ENCODE results near the gene COL24A1.
"Not testable (repeated sequence)": the region's sequence is repeated elsewhere in the genome, so short reads cannot be mapped to it uniquely, and the experiment has no call there.

Gene COL24A1

DNA sequence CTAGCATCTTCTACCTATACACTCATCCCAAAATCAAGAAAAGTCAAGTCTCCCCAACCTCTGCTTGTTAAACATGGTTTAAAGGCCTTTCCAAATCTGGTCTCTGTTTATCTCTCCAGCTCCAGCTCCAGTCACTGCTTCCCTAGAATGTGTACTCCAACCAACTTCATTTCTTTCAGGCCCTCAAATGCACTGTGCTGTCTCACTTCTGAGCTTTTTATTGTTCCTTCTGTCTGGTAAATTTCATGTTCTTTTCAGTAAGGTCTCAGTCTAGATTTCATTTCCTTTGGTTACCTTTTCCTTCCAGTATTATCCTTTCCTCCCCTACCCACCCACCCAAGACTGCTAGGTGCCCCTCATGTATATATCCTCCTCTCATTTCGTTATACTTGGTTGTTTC is 3.7 kb downstream of the COL24A1 start:
- DNase-seq (ENCODE audit: low read depth), result no peak

DNA sequence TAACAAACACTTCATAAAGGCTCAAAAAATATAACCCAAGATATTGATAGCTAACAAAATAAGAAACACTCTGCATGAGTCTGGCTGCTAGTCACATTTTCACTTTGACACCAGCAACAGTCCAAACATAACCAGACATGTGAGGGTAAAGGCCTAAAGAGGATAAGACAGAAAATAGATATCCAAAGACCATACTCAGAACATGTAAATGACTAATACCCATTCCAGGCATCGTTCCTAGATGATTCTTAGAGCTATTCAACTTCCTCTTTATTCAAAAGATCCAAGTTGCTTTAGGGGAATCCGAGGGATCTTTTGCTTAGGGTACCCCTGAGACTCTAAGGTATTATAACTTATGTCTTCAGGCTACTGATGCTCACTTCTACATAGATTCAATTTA is 5.1 kb downstream of the COL24A1 start:
- no peak for DNase-seq (ENCODE audit: low read depth)

- DNase-seq (ENCODE audit: low read depth), result no peak
Measured at GRCh38 chr1:86150553-86151055, 6.0 kb downstream of the COL24A1 start.

GRCh38 chr1:86149591-86149990 is 7.0 kb downstream of the COL24A1 start:
- DNase-seq (ENCODE audit: low read depth), result no peak

- no peak for DNase-seq (ENCODE audit: low read depth)
Measured at GRCh38 chr1:86147755-86148154, 8.8 kb downstream of the COL24A1 start.

DNA sequence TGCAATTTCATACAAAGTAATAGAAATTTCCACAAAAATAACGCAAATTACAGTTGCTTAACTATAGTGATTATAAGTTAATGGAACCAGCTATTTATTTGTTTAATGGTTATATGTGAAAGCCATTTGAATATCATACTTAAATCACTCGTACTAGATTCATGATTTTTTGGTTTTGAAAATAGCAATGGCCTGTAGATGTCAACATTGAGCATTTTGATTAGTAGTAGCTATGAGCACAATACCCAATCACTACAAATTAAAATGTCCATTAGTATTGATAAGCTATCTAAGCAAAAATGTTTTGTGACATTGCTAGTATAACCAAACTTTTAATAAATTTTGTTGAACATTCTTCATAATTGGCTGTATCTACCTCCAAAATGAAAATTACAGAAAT is 10.0 kb downstream of the COL24A1 start:
- DNase-seq (ENCODE audit: low read depth), result no peak

DNA sequence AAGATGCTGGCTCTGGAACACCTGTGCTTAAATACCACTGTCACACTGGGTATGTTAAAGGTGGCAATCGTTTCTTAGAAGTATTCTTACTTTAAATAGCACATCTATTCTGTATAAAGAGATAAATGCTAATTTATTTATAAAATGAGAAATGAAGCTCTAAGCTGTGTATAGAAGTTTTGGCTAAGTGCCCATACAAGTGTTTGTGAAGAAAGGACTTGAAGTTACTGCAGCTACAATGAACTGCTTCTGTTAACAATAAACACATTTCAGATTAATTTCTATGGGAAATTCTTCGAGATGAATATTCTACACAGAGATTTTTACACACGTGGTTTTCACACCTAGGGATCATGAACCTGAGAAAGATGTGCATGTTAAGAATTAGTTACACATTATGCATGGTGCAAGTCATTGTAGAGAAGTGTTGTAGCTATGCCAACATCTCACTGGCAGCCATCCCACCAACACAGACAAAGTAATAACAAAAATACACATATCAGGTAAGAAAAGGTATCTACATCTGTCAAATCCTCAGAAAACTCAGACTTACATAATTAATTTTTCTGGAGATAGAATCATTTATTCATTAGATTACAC is 16.2 kb downstream of the COL24A1 start:
- DNase-seq (ENCODE audit: low read depth), result no peak

- DNase-seq (ENCODE audit: low read depth), result no peak
Measured at GRCh38 chr1:86138746-86139145, 17.8 kb downstream of the COL24A1 start.

DNA sequence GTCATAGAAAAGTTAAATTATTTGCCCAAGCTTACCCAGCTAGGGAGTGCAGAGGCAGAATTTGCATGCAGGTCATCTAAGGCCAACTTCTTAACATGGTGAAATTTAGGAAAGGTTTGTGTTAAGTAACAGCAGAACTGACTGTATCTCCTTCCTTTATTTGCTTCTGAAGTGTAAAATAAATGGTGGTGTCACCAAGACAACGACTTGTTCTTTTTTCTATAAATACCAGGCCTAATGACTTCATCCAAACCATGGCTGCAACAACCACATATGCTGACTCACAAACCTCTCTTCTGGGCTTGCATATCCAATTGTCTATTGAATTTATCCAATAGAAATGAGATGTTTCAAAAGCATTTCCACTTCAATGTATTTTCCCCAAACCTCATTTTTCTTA is 19.1 kb downstream of the COL24A1 start:
- DNase-seq (ENCODE audit: low read depth), result no peak

DNA sequence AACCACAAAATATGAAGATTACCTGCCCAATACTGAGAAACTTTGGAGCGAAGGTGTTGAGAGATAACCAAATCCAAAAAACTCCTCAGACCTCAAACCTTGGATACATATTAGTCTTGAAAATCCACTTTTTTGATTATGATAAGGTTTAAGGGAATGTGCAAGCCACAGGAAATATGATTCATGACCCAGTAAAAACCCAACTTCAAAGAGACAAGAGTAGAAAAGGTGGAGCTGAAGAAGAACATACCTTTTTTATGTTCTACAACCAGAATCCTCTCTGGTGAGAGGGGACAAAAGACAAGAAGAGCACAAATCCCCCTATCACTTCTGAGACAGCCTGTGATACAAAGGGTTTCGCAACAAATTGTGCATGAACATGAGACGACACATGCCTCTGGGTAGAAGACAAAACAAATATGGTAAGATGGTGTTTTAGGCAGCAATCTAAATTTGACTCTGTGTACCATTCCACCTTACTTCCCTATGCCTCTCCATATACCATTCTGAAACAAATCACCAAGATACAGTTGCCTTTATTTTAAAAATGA is 37.3 kb downstream of the COL24A1 start:
- no peak for DNase-seq (ENCODE audit: low read depth)

GRCh38 chr1:86114816-86115400 is 41.7 kb downstream of the COL24A1 start:
- DNase-seq (ENCODE audit: low read depth), result no peak

DNA sequence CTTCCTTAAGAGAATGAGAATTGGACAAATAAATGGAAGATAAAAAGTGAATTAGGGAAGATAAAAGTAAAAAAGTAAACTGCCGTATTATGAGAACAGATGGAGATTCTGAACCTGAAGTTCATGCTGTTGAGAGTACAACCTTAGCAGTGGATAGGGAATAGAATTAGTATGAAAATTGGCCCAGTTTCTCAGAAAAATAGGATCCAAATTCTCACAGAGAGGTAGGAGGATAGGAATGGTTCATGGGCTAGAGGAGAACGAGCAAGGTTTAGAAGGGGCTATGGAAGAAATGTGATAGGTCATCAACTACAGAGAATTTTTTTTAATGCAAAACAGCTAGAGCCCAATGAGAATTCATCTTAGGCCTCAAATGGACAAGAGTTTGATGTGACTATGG is 42.3 kb downstream of the COL24A1 start:
- no peak for DNase-seq (ENCODE audit: low read depth)

DNA sequence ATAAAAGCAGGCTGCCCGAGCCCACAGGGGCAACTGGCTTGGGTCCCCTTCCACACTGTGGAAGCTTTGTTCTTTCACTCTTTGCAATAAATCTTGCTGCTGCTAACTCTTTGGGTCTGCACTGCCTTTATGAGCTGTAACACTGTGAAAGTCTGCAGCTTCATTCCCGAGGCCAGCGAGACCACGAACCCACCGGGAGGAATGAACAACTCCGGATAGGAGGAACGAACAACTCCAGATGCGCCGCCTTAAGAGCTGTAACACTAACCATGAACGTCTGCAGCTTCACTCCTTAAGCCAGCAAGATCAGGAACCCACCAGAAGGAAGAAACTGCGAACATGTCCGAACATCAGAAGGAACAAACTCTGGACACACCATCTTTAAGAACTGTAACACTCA is 45.0 kb downstream of the COL24A1 start:
- not testable (repeated sequence) for DNase-seq (ENCODE audit: low read depth)

DNA sequence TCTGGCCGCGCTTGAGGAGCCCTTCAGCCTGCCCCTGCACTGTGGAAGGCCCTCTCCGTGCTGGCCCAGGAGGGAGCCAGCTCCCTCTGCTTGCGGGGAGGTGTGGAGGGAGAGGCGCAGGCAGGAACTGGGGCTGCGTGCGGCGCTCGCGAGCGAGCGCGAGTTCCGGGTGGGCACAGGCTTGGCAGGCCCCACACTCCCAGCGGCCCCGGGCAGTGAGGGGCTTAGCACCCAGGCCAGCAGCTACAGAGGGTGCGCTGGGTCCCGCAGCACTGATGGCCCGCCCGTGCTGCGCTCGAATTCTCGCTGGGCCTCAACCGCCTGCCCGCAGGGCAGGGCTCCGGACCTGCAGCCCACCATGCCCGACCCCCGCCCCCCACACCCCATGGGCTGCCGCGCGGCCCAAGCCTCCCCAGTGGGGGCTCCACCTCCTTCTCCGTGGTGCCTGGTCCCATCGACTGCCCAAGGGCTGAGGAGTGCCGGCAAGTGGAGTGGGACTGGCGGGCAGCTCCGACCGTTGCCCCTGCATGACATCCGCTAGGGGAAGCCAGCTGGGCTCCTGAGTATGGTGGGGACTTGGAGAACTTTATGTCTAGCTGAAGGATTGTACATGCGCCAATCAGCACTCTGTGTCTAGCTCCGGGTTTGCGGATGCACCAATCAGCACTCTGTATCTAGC is 46.0 kb downstream of the COL24A1 start:
- DNase-seq (ENCODE audit: low read depth), result no peak

- DNase-seq (ENCODE audit: low read depth), result no peak
Measured at GRCh38 chr1:86105533-86105866, 51.1 kb downstream of the COL24A1 start.

- no peak for DNase-seq (ENCODE audit: low read depth)
Measured at GRCh38 chr1:86104606-86105532, 51.7 kb downstream of the COL24A1 start.

- no peak for DNase-seq (ENCODE audit: low read depth)
Measured at GRCh38 chr1:86101616-86102015, 55.0 kb downstream of the COL24A1 start.

GRCh38 chr1:86100401-86100800 is 56.2 kb downstream of the COL24A1 start:
- no peak for DNase-seq (ENCODE audit: low read depth)

DNA sequence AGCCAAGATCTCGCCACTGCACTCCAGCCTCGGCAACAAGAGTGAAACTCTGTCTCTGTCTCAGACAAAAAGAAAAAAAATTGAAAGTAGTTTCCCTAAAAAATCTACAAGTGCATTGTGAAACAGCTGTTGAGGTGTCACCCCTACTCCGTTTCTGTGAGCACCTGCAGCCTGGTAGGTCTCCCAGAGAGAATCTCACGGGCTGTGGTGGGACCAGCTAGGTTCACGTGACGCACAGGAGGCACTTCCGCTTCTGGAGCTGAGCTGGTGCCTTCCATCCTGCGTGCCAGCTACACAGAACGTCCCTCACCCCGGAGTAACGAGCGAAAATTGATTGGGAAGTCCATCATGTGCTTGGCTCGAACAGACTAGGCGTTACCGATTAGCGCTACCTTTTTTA is 66.8 kb downstream of the COL24A1 start:
- no peak for DNase-seq (ENCODE audit: low read depth)

GRCh38 chr1:86085741-86086409 is 70.7 kb downstream of the COL24A1 start:
- DNase-seq (ENCODE audit: low read depth), result no peak

DNA sequence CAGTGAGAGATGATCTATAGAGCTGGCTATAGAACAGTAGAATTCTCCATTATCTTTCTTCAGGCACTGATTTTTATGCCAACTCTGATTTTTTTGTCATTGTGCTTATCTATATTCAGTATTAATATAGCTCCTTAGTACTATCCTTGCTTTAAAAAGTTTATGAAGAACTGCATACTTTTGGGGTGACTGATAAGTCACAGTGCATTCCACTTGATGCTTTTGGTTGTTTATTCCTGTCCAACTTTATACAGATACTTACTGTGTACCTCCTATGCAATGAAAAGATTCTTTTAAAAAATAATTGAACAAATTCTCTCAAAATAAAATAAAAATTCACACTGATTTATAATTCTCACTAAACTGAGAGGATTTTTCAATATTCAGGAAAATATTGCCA is 71.6 kb downstream of the COL24A1 start:
- DNase-seq (ENCODE audit: low read depth), result no peak

DNA sequence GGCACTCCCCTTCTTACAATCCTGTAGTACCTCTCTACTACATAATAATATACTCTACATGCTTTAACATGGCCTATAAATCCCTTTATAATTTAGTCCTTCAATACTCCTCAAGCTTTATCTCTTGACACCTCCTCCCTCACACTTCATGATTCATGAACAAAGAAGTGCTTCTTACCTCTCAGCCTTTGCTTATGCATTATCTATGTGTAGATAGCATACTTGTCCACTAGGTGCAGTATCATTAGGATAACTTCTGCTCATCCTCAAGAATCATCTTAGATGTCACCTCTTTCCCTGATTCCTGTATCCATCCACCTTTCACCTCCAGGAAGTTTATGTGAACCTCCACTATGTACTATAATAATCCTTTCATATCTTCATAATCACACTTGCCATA is 74.4 kb downstream of the COL24A1 start:
- no peak for DNase-seq (ENCODE audit: low read depth)

Data from stimulated activated CD8-positive, alpha-beta memory T cell treated with anti-CD3 and anti-CD28 coated beads, Interleukin-12 subunit alpha, Interleukin-12 subunit beta, amount 100 ng/mL, for 1 hour (primary cell).